ENCODE results near the gene MYBPC2.
"Not testable (repeated sequence)": the region's sequence is repeated elsewhere in the genome, so short reads cannot be mapped to it uniquely, and the experiment has no call there.

The MYBPC2 gene

DNA sequence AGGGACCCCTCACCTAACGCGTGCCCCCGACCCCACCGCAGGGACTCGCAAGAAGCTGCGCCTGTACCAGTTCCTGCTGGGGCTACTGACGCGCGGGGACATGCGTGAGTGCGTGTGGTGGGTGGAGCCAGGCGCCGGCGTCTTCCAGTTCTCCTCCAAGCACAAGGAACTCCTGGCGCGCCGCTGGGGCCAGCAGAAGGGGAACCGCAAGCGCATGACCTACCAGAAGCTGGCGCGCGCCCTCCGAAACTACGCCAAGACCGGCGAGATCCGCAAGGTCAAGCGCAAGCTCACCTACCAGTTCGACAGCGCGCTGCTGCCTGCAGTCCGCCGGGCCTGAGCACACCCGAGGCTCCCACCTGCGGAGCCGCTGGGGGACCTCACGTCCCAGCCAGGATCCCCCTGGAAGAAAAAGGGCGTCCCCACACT, 4.7 kb upstream of the MYBPC2 start:
- DNase-seq (ENCODE audit: low spot score) (no peak), FAIRE-seq (no peak)

DNA sequence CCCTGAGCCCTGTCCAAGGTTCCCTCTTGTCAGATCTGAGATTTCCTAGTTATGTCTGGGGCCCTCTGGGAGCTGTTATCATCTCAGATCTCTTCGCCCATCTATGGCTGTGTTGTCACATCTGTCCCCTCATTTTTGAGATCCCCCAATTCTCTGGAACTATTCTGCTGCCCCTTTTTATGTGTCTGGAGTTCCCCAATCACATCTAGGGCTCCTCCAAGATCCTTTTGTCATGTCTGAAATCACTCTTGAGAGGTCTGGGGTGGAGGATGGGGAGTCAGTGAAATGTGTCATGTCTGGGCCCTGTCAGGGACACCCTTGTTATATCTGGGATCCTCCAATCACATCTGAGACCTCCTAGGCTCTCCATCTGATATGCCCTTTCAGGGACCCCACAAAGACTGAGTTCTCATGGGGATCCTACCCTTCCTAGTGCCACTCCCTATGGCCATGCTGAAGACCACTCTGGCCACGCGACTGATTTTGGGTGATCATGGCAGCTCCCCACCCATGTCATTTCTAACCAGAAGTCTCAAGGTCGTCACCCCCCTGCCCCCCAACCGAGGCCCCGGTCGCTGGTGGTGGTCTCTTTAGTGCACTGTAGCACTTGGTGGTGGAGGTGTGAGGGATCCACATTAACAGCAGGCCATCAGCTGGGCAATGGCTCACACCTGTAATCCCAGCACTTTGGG, 3.8 kb upstream of the MYBPC2 start:
- FAIRE-seq = no peak
- no peak for DNase-seq (ENCODE audit: low spot score)

GRCh38 chr19:50430888-50431342, 1.8 kb upstream of the MYBPC2 start:
- FAIRE-seq (no peak), DNase-seq (ENCODE audit: low spot score) (no peak)

- peak; percentile 27 for DNase-seq (ENCODE audit: low spot score)
- no peak for FAIRE-seq
These were observed 1.1 kb upstream of the MYBPC2 start for GRCh38 chr19:50431343-50432220.

- DNase-seq (ENCODE audit: low spot score) (no peak), FAIRE-seq (no peak)
These were observed 799 bp downstream of the MYBPC2 start for GRCh38 chr19:50433201-50434180.

DNA sequence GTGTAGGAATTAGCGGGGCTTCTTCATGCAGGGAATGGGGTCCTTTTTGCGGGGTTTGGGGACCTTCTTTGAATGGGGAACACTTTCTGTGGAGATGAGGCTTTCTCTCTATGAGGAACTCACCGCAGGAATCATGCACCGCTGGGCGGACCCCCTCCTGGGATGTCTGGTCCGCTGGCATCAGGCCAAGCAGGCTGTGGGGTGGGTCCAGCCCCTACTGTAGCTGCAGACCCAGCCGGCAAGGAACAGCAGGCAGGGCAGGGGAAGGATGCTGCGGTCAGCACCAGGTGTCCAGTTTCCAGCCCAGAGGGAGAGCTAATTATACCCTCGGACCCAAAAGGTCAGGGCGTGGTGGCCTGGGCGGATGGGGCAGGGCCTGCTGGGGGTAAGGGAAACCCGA, 1.8 kb downstream of the MYBPC2 start:
- DNase-seq (ENCODE audit: low spot score) = no peak
- no peak for FAIRE-seq

- DNase-seq (ENCODE audit: low spot score) (no peak), FAIRE-seq (no peak)
These were observed 2.5 kb downstream of the MYBPC2 start for GRCh38 chr19:50435221-50435620.

GRCh38 chr19:50435627-50436026, 2.9 kb downstream of the MYBPC2 start:
- FAIRE-seq (no peak), DNase-seq (ENCODE audit: low spot score) (no peak)

GRCh38 chr19:50437862-50438449, 5.3 kb downstream of the MYBPC2 start:
- FAIRE-seq = no peak

GRCh38 chr19:50439130-50439529, 6.4 kb downstream of the MYBPC2 start:
- not testable (repeated sequence) for FAIRE-seq; DNase-seq (ENCODE audit: low spot score)

More at GRCh38 chr19:50437862-50438449, 5.3 kb downstream of the MYBPC2 start:
- no peak for DNase-seq (ENCODE audit: low spot score)

DNA sequence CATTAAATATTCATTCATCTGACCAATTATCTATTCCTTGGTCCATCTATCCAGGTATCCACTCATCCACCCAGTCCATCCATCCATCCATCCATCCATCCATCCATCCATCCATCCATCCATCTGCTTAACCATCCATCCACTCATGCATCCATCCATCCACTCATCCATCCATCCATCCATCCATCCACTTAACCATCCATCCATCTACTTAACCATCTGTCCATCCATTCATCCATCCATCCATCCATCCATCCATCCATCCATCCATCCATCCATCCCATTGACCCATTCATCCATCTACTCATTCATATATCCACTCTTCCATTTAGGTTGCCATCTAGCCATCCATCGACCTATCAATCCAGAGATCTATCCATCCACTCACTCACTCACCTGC, 11.4 kb downstream of the MYBPC2 start:
- no peak for DNase-seq (ENCODE audit: low spot score)
- no peak for FAIRE-seq

- FAIRE-seq (no peak), DNase-seq (ENCODE audit: low spot score) (no peak)
These were observed 14.4 kb downstream of the MYBPC2 start for GRCh38 chr19:50447053-50447452.

GRCh38 chr19:50447750-50448149, 15.1 kb downstream of the MYBPC2 start:
- DNase-seq (ENCODE audit: low spot score) (no peak), FAIRE-seq (no peak)

- DNase-seq (ENCODE audit: low spot score) (peak; percentile 79), FAIRE-seq (no peak)
These were observed 16.7 kb downstream of the MYBPC2 start for GRCh38 chr19:50449236-50449899.

DNA sequence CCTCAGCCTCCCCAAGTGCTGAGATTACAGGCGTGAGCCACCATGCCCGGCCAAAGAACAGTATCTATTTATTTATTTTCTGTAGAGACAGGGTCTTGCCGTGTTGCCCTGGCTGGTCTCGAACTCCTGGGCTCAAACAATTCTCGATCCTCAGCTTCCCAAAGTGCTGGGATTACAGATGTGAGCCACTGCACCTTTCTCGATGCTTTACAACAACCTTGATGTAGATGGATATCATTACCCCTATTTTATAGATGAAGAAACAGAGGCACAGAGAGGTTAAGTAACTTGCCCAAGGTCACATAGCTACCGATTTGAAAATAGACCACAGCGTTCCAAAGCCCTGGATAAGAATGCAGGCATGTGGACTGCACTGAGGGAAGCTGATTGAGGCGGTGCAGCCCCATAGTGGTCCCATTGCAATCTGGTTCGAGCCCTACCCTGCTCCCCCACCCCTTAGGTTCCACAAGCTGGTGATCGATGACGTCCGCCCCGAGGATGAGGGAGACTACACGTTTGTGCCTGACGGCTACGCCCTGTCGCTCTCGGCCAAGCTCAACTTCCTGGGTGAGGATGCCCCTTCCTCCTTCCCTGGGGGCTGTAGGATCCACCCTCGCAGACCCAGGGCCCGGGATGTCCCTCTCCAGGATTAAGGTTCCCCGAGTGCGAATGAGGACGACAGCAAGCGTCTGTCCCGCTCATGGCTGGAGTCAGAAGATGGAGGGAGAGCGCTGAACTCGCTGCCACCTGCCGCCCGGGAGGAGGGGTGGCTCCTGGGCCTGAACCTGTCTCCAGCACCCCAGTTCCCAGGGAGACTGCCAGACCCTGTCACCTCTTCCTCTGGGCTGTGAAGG, 17.9 kb downstream of the MYBPC2 start:
- FAIRE-seq = no peak
- no peak for DNase-seq (ENCODE audit: low spot score)

GRCh38 chr19:50451223-50451534, 18.5 kb downstream of the MYBPC2 start:
- FAIRE-seq (no peak), DNase-seq (ENCODE audit: low spot score) (no peak)

GRCh38 chr19:50453243-50453642, 20.6 kb downstream of the MYBPC2 start:
- FAIRE-seq (no peak), DNase-seq (ENCODE audit: low spot score) (no peak)

DNA sequence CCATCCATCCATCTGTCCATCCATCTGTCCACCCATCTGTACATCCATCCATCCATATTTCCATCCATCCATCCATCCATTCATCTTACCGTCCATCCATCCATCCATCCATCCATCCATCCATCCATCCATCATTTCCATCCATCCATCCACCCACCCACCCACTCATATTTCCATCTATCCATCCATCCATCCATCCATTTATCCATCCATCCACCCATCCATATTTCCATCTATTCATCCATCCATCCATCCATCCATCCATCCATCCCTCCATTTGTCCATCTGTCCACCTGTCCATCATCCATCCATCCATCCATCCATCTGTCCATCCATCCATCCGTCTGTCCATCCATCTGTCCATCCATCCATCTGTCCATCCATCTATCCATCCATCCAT, 23.3 kb downstream of the MYBPC2 start:
- no peak for FAIRE-seq
- no peak for DNase-seq (ENCODE audit: low spot score)

GRCh38 chr19:50457300-50457699, 24.6 kb downstream of the MYBPC2 start:
- FAIRE-seq (no peak), DNase-seq (ENCODE audit: low spot score) (no peak)

Data from RCC 7860 (cell line).